Fibroblast of pulmonary artery (primary cell): Measurements from ENCODE around the gene FAM118B.

Experiments
- DNase-seq: peaks from one replicate; pipeline ENCODE4 v3.0.0-alpha.2; 2010; ENCODE audit warnings: low read depth
- H3K4me3 ChIP-seq: replicated peaks from 2 replicates; pipeline ENCODE4 v1.5.1; 2011; ENCODE audit warnings: low read depth, mild to moderate bottlenecking, control low read depth, low read length, moderate library complexity
- TF ChIP-seq, protein P1 (sequence below): IDR thresholded peaks from 2 replicates; pipeline ENCODE4 v1.5.1; 2011; ENCODE audit warnings: mild to moderate bottlenecking, control low read depth, low read length, inconsistent platforms; ENCODE audit errors: missing control alignments

Gene FAM118B

DNA sequence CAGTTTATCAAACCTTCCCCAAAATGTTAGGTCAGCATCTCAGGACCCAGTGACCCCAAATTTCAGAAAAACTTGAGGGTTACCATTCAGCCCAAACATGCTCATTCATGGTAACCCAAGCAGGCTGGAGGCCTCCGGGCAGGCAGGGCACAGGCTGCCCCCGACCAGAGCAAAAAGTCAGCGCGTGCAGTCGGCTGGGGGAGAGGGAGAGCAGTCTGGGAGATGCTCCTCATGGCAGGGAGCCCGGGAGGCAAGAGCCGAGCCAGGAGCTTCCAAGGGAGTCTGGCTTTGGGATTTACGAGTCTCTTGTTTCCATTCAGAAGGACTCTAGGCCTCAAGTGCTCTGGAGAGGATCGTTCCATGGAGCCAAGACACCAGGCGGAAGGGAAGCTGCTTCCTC lies 45.8 kb upstream of the FAM118B start:
- TF ChIP-seq, protein P1, sequence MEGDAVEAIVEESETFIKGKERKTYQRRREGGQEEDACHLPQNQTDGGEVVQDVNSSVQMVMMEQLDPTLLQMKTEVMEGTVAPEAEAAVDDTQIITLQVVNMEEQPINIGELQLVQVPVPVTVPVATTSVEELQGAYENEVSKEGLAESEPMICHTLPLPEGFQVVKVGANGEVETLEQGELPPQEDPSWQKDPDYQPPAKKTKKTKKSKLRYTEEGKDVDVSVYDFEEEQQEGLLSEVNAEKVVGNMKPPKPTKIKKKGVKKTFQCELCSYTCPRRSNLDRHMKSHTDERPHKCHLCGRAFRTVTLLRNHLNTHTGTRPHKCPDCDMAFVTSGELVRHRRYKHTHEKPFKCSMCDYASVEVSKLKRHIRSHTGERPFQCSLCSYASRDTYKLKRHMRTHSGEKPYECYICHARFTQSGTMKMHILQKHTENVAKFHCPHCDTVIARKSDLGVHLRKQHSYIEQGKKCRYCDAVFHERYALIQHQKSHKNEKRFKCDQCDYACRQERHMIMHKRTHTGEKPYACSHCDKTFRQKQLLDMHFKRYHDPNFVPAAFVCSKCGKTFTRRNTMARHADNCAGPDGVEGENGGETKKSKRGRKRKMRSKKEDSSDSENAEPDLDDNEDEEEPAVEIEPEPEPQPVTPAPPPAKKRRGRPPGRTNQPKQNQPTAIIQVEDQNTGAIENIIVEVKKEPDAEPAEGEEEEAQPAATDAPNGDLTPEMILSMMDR = no peak
- no peak overlapping the region for H3K4me3 ChIP-seq
- DNase-seq = no peak

- TF ChIP-seq, protein P1 = no peak
- no peak for DNase-seq
- no peak overlapping the region for H3K4me3 ChIP-seq
Observed at GRCh38 chr11:126166413-126166812, 45.2 kb upstream of the FAM118B start.

DNA sequence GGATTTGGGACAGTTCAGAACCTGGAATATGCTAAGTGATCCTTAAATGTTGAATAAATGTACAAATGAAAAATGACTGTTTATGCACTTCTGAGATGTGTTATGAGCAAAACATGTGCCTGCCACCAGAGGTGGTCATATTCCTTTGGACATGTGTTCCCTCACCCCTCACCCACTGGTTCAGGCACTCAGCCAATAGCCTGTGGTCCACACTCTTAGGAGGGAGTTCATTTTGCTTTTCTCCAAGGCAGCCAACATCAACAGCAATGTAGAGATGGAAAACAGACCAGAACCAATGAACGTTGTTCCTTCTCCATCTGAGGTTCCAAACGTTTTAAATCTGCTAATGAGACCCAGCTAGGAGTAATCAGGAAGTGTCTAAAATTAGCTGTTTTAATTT lies 44.1 kb upstream of the FAM118B start:
- TF ChIP-seq, protein P1 = no peak
- H3K4me3 ChIP-seq = no peak overlapping the region
- no peak for DNase-seq

- no peak for DNase-seq
- no peak overlapping the region for H3K4me3 ChIP-seq
- TF ChIP-seq, protein P1 = no peak
Observed at GRCh38 chr11:126169291-126169690, 42.3 kb upstream of the FAM118B start.

- H3K4me3 ChIP-seq = no peak overlapping the region
- peak; percentile 13 for DNase-seq
- TF ChIP-seq, protein P1 = no peak
Observed at GRCh38 chr11:126172596-126173038, 39.0 kb upstream of the FAM118B start.

DNA sequence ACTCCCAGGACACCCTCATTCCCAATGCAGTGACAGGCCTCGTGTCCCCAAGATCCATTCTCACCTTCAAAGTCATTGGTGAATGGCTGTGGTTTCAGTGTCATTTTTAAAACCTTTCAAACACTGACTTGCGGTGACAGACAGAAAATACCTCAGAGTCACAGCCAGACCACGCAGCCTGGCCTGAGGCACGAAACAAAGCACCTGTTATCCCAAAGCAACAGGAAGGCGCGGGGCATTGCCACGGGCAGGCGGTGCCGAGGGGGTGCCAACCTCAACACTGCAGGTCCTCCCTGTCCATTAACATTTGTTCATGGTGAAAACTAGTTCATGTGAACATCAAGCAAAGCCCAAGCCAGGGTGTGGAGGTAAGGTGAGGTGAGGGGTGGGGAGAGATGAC lies 38.3 kb upstream of the FAM118B start:
- TF ChIP-seq, protein P1 = no peak
- DNase-seq = no peak
- no peak overlapping the region for H3K4me3 ChIP-seq

GRCh38 chr11:126174816-126175215 lies 36.8 kb upstream of the FAM118B start:
- TF ChIP-seq, protein P1 = no peak
- H3K4me3 ChIP-seq = no peak overlapping the region
- no peak for DNase-seq
